DND-41 (cell line): ENCODE results near the gene ADM.

Experiments used
- ATAC-seq: fragments of 200-7000 bp; cut with Tn5 transposase; 3 replicates; pipeline ENCODE4 v1.9.1; 2021; ENCODE audit warnings: low read depth; ENCODE audit not compliant: insufficient read depth
- DNase-seq: peaks from one replicate; pipeline ENCODE4 v3.0.0-alpha.2; 2020
- H2AFZ ChIP-seq: 2 replicates; pipeline ENCODE4 v1.6.0; 2012; ENCODE audit warnings: low read depth, low read length
- H3K27ac ChIP-seq: 2 replicates; pipeline ENCODE4 v1.5.1; 2012; ENCODE audit warnings: low read length, inconsistent platforms
- H3K27me3 ChIP-seq: fragments of 200-600 bp; sonication (generic); 2 replicates; pipeline ENCODE4 v1.6.0; 2012; ENCODE audit warnings: low read length, mild to moderate bottlenecking, inconsistent platforms; ENCODE audit not compliant: insufficient read depth, poor library complexity
- H3K36me3 ChIP-seq: 2 replicates; pipeline ENCODE4 v1.5.1; 2012; ENCODE audit warnings: low read length, inconsistent platforms; ENCODE audit not compliant: insufficient read depth
- H3K4me1 ChIP-seq: 2 replicates; pipeline ENCODE4 v1.5.1; 2012; ENCODE audit warnings: mild to moderate bottlenecking, low read length; ENCODE audit not compliant: insufficient read depth
- H3K4me2 ChIP-seq: 2 replicates; pipeline ENCODE4 v1.6.0; 2012; ENCODE audit warnings: mild to moderate bottlenecking, moderate library complexity, low read length, inconsistent platforms; ENCODE audit not compliant: insufficient read depth
- H3K4me3 ChIP-seq, 2 experiments: fragments of 200-600 bp in 1 of 2; shearing (Covaris generic) in 1 of 2; 2 replicates each; pipeline ENCODE4 v1.5.1; 2012 to 2016; ENCODE audit warnings: inconsistent platforms in 2 of 2, low read length in 2 of 2, mild to moderate bottlenecking in 2 of 2, low read depth in 1 of 2, moderate library complexity in 1 of 2
- H3K79me2 ChIP-seq: 2 replicates; pipeline ENCODE4 v1.6.0; 2012; ENCODE audit warnings: low read length, inconsistent platforms; ENCODE audit not compliant: insufficient read depth
- H3K9ac ChIP-seq: 2 replicates; pipeline ENCODE4 v1.6.0; 2012; ENCODE audit warnings: low read depth, mild to moderate bottlenecking, inconsistent platforms, low read length, moderate library complexity
- H3K9me3 ChIP-seq: 2 replicates; pipeline ENCODE4 v1.5.1; 2012; ENCODE audit warnings: low read length, moderate library complexity, mild to moderate bottlenecking, inconsistent platforms; ENCODE audit not compliant: insufficient read depth, severe bottlenecking
- H4K20me1 ChIP-seq: 2 replicates; pipeline ENCODE4 v1.6.0; 2012; ENCODE audit warnings: low read length; ENCODE audit not compliant: insufficient read depth
- EZH2 ChIP-seq: IDR thresholded peaks from 3 replicates; pipeline ENCODE4 v1.6.1; 2012; ENCODE audit warnings: borderline replicate concordance, low read depth, mild to moderate bottlenecking, moderate library complexity, low read length, inconsistent platforms; ENCODE audit not compliant: severe bottlenecking
- TF ChIP-seq, protein P1 (sequence below): IDR thresholded peaks from 2 replicates; pipeline ENCODE4 v1.5.1; 2012; ENCODE audit warnings: borderline replicate concordance, low read length, moderate library complexity, mild to moderate bottlenecking; ENCODE audit not compliant: poor library complexity, severe bottlenecking; ENCODE audit errors: extremely low read depth

The ADM gene

DNA sequence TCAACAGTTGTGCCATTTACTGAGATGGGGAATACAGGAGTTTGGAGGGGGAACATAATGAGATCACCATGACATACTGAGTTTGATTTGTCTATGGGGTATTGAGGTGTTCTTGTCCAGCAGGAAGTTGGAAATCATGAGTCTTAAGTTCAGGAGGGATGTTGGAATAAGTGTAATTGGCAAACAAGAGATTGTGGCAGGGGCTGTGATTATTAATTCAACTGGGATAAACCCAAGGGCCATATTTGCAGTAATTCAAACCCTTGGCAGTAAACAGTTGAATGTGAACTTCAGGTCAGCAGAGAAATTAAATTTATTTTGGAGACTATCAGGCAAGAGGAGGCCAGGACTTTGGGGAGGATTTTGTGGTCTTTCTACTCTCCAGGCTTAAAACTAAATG, 33.4 kb downstream of the ADM start:
- Histone ChIP-seq H4K20me1 (no peaks in the 10 kb centered on the region), H3K27ac (no peak overlapping the region), H3K79me2 (no peaks in the 10 kb centered on the region), H2AFZ (no peak overlapping the region), H3K9ac (no peak overlapping the region), H3K4me1 (no peaks in the 10 kb centered on the region), H3K9me3 (no peaks in the 10 kb centered on the region), H3K36me3 (no peaks in the 10 kb centered on the region), H3K27me3 (peaks cover 3% of the 10 kb centered on the region), H3K4me3 (no peak overlapping the region), H3K4me2 (no peak overlapping the region)
- no peak for TF ChIP-seq EZH2
- TF ChIP-seq, protein P1, sequence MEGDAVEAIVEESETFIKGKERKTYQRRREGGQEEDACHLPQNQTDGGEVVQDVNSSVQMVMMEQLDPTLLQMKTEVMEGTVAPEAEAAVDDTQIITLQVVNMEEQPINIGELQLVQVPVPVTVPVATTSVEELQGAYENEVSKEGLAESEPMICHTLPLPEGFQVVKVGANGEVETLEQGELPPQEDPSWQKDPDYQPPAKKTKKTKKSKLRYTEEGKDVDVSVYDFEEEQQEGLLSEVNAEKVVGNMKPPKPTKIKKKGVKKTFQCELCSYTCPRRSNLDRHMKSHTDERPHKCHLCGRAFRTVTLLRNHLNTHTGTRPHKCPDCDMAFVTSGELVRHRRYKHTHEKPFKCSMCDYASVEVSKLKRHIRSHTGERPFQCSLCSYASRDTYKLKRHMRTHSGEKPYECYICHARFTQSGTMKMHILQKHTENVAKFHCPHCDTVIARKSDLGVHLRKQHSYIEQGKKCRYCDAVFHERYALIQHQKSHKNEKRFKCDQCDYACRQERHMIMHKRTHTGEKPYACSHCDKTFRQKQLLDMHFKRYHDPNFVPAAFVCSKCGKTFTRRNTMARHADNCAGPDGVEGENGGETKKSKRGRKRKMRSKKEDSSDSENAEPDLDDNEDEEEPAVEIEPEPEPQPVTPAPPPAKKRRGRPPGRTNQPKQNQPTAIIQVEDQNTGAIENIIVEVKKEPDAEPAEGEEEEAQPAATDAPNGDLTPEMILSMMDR, result no peak
- ATAC-seq (no peak), DNase-seq (no peak)

DNA sequence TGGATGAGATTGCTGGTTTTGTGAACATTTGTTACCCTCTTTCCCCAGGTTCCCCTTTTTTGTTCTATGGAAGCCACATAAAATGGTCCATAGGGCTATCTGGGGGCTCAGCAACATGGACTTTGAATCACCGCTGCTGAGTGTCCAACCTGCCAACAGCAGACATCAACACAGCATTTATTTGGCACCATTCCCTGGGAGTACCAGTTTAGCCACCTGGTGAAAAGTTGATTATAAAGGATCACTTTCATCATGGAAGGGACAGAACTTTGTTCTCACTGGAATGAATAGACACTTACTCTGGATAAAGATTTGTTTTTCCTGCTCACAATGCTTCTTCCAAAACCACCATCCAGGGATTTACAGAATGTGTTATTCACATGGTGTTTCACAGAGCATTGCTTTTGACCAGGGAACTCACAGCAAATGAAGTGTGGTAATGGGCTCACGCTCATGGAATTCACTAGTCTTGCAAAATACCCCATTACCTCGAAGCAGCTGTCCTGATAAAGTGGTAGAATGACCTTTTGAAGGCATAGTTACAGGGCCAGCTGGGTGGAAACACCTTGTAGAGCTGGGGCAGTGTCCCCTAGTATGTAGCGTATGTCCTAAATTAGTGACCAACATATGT, 43.9 kb downstream of the ADM start:
- no peak overlapping the region for H3K4me2 ChIP-seq
- H3K9ac ChIP-seq, result no peak overlapping the region
- H3K36me3 ChIP-seq, result no peaks in the 10 kb centered on the region
- no peak for ATAC-seq
- no peak overlapping the region for H3K27ac ChIP-seq
- DNase-seq, result no peak
- H3K4me1 ChIP-seq, result no peaks in the 10 kb centered on the region
- H3K27me3 ChIP-seq, result peaks cover 9% of the 10 kb centered on the region
- H2AFZ ChIP-seq, result no peak overlapping the region
- no peaks in the 10 kb centered on the region for H3K79me2 ChIP-seq
- TF ChIP-seq, protein P1, result no peak
- no peak for TF ChIP-seq EZH2
- no peaks in the 10 kb centered on the region for H4K20me1 ChIP-seq
- H3K4me3 ChIP-seq, result no peak overlapping the region
- H3K9me3 ChIP-seq, result no peaks in the 10 kb centered on the region

DNA sequence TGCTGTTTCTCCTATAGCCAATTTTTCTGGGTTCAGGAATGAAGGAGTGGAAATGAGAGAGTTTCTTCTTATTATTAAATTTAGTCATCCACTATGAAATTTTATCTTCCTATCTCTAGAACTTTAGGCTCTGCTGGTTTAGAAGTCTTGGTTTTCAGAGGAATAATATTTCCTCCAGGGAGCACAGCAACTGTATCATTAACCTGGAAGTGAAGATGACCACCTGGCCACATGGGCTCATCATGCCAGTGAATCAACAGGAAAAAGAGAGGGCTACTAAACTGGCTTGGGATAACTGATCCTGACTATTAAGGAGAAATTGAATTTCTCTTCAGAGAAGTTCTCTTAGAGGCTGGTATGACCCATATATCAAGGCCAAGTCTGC, 44.4 kb downstream of the ADM start:
- no peak for DNase-seq
- Histone ChIP-seq H3K4me2 (no peak overlapping the region), H3K4me1 (no peaks in the 10 kb centered on the region), H3K9ac (no peak overlapping the region), H3K79me2 (no peaks in the 10 kb centered on the region), H3K36me3 (no peaks in the 10 kb centered on the region), H3K4me3 (no peak overlapping the region), H3K9me3 (no peaks in the 10 kb centered on the region), H3K27me3 (peaks cover 9% of the 10 kb centered on the region), H2AFZ (no peak overlapping the region), H4K20me1 (no peaks in the 10 kb centered on the region), H3K27ac (no peak overlapping the region)
- no peak for ATAC-seq
- TF ChIP-seq, protein P1, result no peak
- TF ChIP-seq EZH2, result no peak
